MV-4-11 (cell line): ENCODE measurements around the gene ARHGAP23.
"Not testable (repeated sequence)": the region's sequence is repeated elsewhere in the genome, so short reads cannot be mapped to it uniquely, and the experiment has no call there.

Source experiments
- DNase-seq: peaks from one replicate; lab custom pipeline; 2025; lab: John Stamatoyannopoulos, UW

ARHGAP23 gene

GRCh38 chr17:38461683-38462082 is 33.4 kb downstream of the ARHGAP23 start:
- DNase-seq, result no peak

GRCh38 chr17:38463451-38463858 is 35.2 kb downstream of the ARHGAP23 start:
- no peak for DNase-seq

- DNase-seq, result no peak
Measured at GRCh38 chr17:38464251-38464722, 36.0 kb downstream of the ARHGAP23 start.

DNA sequence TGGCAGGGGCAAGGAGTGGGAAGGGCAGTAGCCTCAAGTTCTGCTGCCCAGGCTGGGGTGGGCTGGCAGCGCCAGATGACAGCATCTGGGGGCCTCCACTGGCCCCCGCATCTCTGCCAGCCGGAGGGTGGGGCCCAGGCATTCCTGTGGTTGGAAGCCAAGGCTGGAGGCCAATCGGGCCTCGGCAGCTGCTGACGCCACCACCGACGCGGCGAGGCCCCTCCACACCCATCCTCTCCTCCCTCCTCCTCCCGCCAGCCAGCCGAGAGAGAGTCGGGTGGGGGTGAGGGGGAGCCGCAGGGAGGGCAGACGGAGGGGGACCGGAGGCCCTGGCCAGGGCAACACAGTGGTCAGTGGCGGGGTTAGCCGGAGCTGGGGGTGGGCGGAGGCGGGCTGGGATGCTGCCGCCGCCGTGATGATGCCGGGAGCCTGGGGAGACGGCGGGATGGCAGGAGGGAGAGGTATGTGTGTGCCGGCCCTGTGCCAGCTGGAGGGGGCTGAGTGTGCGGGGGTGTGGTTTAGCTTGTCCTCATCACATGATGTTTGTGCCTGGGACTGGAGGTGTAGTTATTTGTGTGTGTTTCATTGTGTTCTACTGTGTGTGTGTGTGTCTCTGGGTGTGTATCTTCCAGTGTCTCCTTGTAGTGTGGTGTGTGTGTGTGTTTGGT is 36.6 kb downstream of the ARHGAP23 start:
- no peak for DNase-seq

GRCh38 chr17:38465391-38466345 is 37.4 kb downstream of the ARHGAP23 start:
- no peak for DNase-seq

- no peak for DNase-seq
Measured at GRCh38 chr17:38466346-38467315, 38.4 kb downstream of the ARHGAP23 start.

DNA sequence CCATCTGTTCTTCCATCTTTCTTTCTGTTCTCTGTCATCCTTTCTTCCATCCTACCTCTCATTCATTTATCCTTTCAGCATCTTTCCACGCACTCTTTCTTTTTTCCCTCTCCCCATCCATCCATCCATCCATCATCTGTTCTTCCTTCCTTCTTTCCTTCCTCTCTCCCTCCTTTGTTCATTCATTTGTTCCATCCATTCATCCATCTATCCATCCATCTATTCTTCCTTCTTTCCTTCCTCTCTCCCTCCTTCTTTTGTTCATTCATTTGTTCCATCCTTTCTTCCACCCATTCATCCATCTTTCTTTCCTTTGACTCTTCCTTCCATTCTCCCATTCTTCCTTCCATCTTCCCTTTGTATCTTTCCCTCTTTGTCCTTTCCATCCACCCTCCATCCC is 39.2 kb downstream of the ARHGAP23 start:
- DNase-seq, result no peak

DNA sequence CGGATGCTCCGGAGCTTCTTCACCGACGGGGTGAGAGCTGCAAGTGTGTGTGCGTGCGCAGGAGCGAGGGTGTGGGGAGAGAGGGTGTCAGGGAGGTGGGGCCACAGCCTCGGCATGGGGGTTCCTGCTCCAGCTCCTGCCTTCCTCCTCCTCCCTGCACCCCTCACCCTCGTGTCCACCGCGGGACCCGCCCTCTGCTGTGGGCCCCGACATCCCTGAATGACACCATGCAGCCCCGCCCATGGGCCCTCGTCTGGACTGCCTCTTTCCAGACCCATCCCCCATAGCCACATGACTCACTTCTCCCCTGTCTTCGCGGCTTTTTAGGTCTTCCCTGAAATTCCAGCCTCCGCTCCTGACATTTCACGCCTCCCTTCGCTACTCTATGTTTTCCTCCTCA is 41.6 kb downstream of the ARHGAP23 start:
- DNase-seq, result no peak

DNA sequence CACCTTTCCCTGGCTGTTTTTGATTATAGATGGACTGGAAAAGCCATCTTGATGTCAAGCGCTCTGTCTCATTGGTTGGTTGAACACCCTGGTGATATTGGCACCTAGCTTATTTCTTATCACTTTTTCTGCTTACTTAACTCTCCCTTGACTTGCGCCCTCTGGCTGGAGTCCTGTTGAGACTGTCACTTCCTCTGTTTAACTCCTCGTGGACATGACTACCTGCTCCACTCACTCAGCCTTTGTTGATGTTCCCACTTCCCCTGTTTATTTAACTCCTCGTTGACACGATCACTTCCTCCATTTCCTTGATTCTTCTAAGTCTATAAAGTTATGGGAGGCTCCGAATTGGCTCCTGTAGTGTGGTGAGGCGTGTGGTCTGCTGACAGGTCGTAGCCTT is 43.0 kb downstream of the ARHGAP23 start:
- DNase-seq, result peak; percentile 25

DNA sequence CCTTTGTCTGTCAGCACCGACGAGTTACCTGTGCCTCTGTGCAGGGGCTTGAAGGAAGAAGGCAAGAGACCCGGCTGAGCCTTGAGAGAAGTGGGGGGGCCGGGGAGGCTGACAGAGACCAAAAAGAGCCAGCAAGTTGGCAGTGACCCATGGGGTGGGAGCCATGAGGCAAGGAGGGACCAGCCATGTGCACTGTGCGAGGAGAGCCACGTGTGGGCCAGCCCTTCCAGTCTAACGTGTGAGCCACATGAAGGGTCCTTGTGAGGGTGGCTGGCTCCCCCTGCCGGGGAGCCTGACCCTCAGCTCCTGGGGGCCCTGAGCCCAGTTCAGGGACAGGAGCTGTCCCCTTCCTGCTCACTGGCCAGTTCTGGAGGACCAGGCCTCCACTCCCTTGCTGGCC is 46.4 kb downstream of the ARHGAP23 start:
- not testable (repeated sequence) for DNase-seq

- DNase-seq, result no peak
Measured at GRCh38 chr17:38476549-38476948, 48.3 kb downstream of the ARHGAP23 start.

DNA sequence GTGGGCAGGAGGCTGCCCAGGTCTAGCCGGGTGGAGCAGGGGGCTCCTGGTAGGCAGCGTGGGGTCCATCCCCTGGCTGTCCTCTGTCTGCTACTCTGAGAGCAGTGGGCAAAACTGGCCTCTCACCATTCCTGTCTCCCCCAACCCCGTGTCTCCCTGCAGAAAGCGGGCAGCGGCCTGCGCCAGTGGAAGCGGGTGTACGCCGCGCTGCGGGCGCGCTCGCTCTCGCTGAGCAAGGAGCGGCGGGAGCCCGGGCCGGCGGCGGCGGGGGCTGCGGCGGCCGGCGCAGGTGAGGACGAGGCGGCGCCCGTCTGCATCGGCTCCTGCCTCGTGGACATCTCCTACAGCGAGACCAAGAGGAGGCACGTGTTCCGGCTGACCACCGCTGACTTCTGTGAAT is 49.2 kb downstream of the ARHGAP23 start:
- DNase-seq, result not testable (repeated sequence)

- not testable (repeated sequence) for DNase-seq
Measured at GRCh38 chr17:38477951-38478350, 49.7 kb downstream of the ARHGAP23 start.

DNA sequence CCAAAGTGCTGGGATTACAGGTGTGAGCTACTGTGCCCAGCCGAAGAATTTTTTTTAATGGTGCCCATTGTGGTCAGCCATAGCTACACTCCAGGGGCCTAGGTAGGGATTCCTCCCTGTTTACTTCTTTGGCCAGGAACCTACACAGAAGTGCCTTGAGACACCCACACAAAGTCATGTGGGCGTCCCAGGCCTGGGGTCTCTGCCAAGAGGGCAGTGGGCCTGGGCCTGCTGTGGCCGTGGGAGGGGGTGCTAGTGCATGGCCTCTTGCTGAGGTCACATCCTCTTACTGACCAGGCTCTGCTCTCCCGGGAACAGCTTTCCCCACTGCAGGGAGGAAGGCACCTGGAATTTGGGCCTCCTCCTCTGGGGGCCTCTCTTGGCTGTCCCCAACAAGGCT is 50.4 kb downstream of the ARHGAP23 start:
- DNase-seq, result not testable (repeated sequence)

- DNase-seq, result not testable (repeated sequence)
Measured at GRCh38 chr17:38482039-38482699, 53.9 kb downstream of the ARHGAP23 start.

- DNase-seq, result not testable (repeated sequence)
Measured at GRCh38 chr17:38482700-38483043, 54.4 kb downstream of the ARHGAP23 start.

- peak; percentile 53 for DNase-seq
Measured at GRCh38 chr17:38484242-38485145, 56.2 kb downstream of the ARHGAP23 start.

DNA sequence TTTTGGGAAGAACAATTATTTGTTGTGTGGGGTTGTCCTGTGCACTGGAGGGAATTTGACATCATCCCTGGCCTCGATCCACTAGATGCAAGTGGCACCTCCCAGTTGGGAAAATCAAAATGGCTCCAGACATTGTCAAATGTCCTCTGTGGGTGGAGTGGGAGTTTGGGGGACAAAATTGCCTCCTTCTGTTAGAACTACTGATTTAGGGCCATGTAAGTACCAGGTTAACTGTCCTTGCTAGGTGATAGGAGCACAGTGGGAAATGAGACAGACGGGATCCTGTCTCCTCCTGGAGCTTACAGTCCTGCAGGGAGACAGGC is 56.8 kb downstream of the ARHGAP23 start:
- no peak for DNase-seq

GRCh38 chr17:38485681-38486298 is 57.5 kb downstream of the ARHGAP23 start:
- DNase-seq, result not testable (repeated sequence)

- DNase-seq, result not testable (repeated sequence)
Measured at GRCh38 chr17:38489774-38490173, 61.5 kb downstream of the ARHGAP23 start.
